Panc1 (cell line): ENCODE measurements around the gene TUBE1. TPM values are rescaled to one million over a fixed set of nuclear protein-coding genes. Genes with fewer than 3 reads are reported as not detected.

Experiments
- ATAC-seq: fragments of 200-7000 bp; cut with Tn5 transposase; 2 replicates; pipeline ENCODE4 v1.9.1; 2020; ENCODE audit warnings: mild to moderate bottlenecking, moderate library complexity
- BruUV-seq: library from RNA; stranded (reverse); fragments of 400-500 nt; replicated peaks from 2 replicates; lab custom pipeline; 2021; lab: Mats Ljungman, UMichigan
- CTCF ChIA-PET: fragments of 300-600 bp; sonication (Branson Sonifier 250); formaldehyde crosslinking; loops from one replicate; lab custom pipeline; 2022; ENCODE audit warnings: antibody characterized with exemption; lab: Charles Lee
- POLR2A ChIA-PET: fragments of 300-600 bp; sonication (Branson Sonifier 250); formaldehyde crosslinking; loops from one replicate; lab custom pipeline; 2022; ENCODE audit warnings: antibody characterized with exemption; lab: Charles Lee
- DNase-seq: peaks from one replicate; pipeline ENCODE4 v3.0.0-alpha.2; 2010; ENCODE audit warnings: low read depth, low spot score
- H3K27ac ChIP-seq: 2 replicates; pipeline ENCODE4 v1.5.1; 2011; ENCODE audit warnings: mild to moderate bottlenecking, low read length, inconsistent platforms
- H3K27me3 ChIP-seq: fragments of 200-500 bp; sonication (Bioruptor generic); 2 replicates; pipeline ENCODE4 v1.6.0; 2014; ENCODE audit warnings: low read length, inconsistent platforms; ENCODE audit not compliant: control insufficient read depth, insufficient read depth
- H3K36me3 ChIP-seq: fragments of 200-500 bp; sonication (Bioruptor generic); 2 replicates; pipeline ENCODE4 v1.5.1; 2014; ENCODE audit warnings: inconsistent platforms, mild to moderate bottlenecking, low read length, moderate library complexity; ENCODE audit not compliant: control insufficient read depth, insufficient read depth
- H3K4me1 ChIP-seq: 2 replicates; pipeline ENCODE4 v1.5.1; 2011; ENCODE audit warnings: inconsistent platforms, mild to moderate bottlenecking, low read length, moderate library complexity; ENCODE audit not compliant: control insufficient read depth, insufficient read depth
- H3K4me3 ChIP-seq, 2 experiments: 2 replicates each; pipeline ENCODE4 v1.5.1; 2011 to 2012; ENCODE audit warnings: low read depth in 2 of 2, low read length in 2 of 2, mild to moderate bottlenecking in 2 of 2, inconsistent platforms in 1 of 2, moderate library complexity in 1 of 2
- H3K9me3 ChIP-seq: fragments of 200-500 bp; sonication (Bioruptor generic); 2 replicates; pipeline ENCODE4 v1.5.1; 2014; ENCODE audit warnings: low read depth, mild to moderate bottlenecking, inconsistent platforms, low read length, moderate library complexity; ENCODE audit not compliant: control insufficient read depth, insufficient read depth
- CTCF ChIP-seq: fragments of 450-650 bp; IDR thresholded peaks from 2 replicates; pipeline ENCODE4 v1.5.1; 2017; ENCODE audit warnings: mild to moderate bottlenecking
- POLR2AphosphoS5 ChIP-seq: IDR thresholded peaks from 2 replicates; pipeline ENCODE4 v1.6.1; 2012; ENCODE audit warnings: mild to moderate bottlenecking, low read depth, low read length, moderate library complexity
- REST ChIP-seq, 2 experiments: IDR thresholded peaks; 2 replicates each; pipeline ENCODE4 v1.6.1; 2011 to 2012; ENCODE audit warnings: low read depth in 2 of 2, control low read depth in 1 of 2, low read length in 1 of 2, mild to moderate bottlenecking in 1 of 2, moderate library complexity in 1 of 2; ENCODE audit not compliant: insufficient read depth in 1 of 2
- SIN3A ChIP-seq: IDR thresholded peaks from 2 replicates; pipeline ENCODE4 v1.6.1; 2012; ENCODE audit warnings: low read depth, mild to moderate bottlenecking, low read length, moderate library complexity, borderline replicate concordance; ENCODE audit not compliant: insufficient read depth
- TCF7L2 ChIP-seq: IDR thresholded peaks from 2 replicates; pipeline ENCODE4 v1.6.1; 2011; ENCODE audit warnings: mild to moderate bottlenecking, low read depth, low read length, inconsistent platforms
- in situ Hi-C: cut with HindIII; loops from 2 replicates; pipeline ENCODE4 v1.10.0; 2016; ENCODE audit warnings: low sequenced_read_pairs, low pct_unique_long_range_greater_than_20kb
- intact Hi-C: fragments of 100-400 bp; cut with micrococcal nuclease; formaldehyde crosslinking; loops from one replicate; pipeline ENCODE4 v1.10.0; 2022; ENCODE audit not compliant: unreplicated experiment
- total RNA-seq: library from RNA; stranded (reverse); gene quantifications from one replicate; pipeline ENCODE4 v1.2.1, GENCODE V29; 2021; ENCODE audit not compliant: unreplicated experiment

The TUBE1 gene
- total RNA-seq, 1 experiment from 2014 or later: 22.3 TPM

GRCh38 chr6:112032728-112033127 is 54.6 kb downstream of the TUBE1 start:
- peaks cover 4% of the 10 kb centered on the region; the same call in 1 of the 2 replicates for H3K4me1 ChIP-seq
- DNase-seq (no peak), ATAC-seq (no peak)
- POLR2A ChIA-PET: interaction anchor here (0.5 kb wide), 1 partner anchor 792 kb away, joined by 5 read pairs; no protein-coding TSS in a partner anchor
- intact Hi-C loops: no loop called here
- H3K27me3 ChIP-seq: peaks cover 16% of the 10 kb centered on the region
- no peak overlapping the region for H3K4me3 ChIP-seq
- H3K36me3 ChIP-seq: no peaks in the 10 kb centered on the region
- TF ChIP-seq POLR2AphosphoS5: no peak
- TF ChIP-seq TCF7L2: no peak
- no peak for TF ChIP-seq REST (IDR thresholded peaks at IDR 0.05; ENCODE audit: insufficient read depth in 1 of 2, low read depth in 2 of 2, low read length in 1 of 2)
- TF ChIP-seq SIN3A: no peak
- TF ChIP-seq CTCF: no peak
- CTCF ChIA-PET: no interaction called here
- H3K27ac ChIP-seq: no peak overlapping the region
- no TSS peak for BruUV-seq
- H3K9me3 ChIP-seq: no peaks in the 10 kb centered on the region
- in situ Hi-C loops: no loop called here

GRCh38 chr6:112031960-112032359 is 55.3 kb downstream of the TUBE1 start:
- DNase-seq (no peak), ATAC-seq (no peak)
- H3K36me3 ChIP-seq: no peaks in the 10 kb centered on the region
- no peak for TF ChIP-seq POLR2AphosphoS5
- TF ChIP-seq CTCF: no peak
- TF ChIP-seq TCF7L2: no peak
- TF ChIP-seq REST (IDR thresholded peaks at IDR 0.05; ENCODE audit: insufficient read depth in 1 of 2, low read depth in 2 of 2, low read length in 1 of 2): no peak
- TF ChIP-seq SIN3A: no peak
- no peak overlapping the region for H3K27ac ChIP-seq
- no peak overlapping the region for H3K4me3 ChIP-seq
- in situ Hi-C loops (no loop called here), intact Hi-C loops (no loop called here)
- CTCF ChIA-PET: no interaction called here
- no peaks in the 10 kb centered on the region for H3K4me1 ChIP-seq
- POLR2A ChIA-PET: no interaction called here
- no peaks in the 10 kb centered on the region for H3K9me3 ChIP-seq
- peaks cover 16% of the 10 kb centered on the region for H3K27me3 ChIP-seq
- BruUV-seq: no TSS peak
